ENCODE data around the gene ELP5.

Gene ELP5

DNA sequence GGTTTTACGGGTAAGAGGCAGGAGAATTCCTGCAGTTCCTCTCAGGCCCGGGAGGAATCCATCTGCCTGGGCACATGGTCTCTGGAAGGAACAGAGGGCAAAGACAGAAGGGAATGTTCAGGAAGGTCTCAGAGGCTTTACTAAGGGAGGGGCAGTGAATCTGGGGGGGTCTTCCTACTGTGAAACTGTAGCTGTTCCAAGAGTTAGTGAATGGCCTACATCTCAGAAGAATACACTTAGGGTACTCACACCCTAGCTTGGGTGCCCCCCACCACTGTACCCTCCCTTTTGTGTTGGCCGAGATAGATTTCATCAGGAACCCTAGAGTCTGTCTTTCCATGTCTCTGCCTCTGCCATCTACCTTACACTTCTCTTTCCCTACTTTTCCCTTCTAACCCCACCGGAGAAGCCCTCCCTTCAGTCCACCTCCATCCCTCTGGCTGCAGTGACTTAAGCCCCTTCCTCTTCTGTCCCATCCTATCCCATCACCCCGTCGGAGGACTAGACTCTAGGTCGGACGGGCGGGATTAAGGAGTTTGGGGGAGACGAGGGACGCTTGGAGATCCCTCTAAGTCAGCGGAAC lies 32.7 kb upstream of the ELP5 start:
- no peak for DNase-seq

GRCh38 chr17:7219812-7220592 lies 32.0 kb upstream of the ELP5 start, which contains the start of the genes ACADVL and DLG4:
Gene ACADVL, plus strand, starts transcription at chr17:7219938. Its CDS starts 47 bp downstream, at chr17:7219985.
Gene DLG4, minus strand, starts transcription at chr17:7219836.
- peak; percentile 80 for DNase-seq

GRCh38 chr17:7220593-7221277 lies 31.3 kb upstream of the ELP5 start:
- DNase-seq, result peak; percentile 50

DNA sequence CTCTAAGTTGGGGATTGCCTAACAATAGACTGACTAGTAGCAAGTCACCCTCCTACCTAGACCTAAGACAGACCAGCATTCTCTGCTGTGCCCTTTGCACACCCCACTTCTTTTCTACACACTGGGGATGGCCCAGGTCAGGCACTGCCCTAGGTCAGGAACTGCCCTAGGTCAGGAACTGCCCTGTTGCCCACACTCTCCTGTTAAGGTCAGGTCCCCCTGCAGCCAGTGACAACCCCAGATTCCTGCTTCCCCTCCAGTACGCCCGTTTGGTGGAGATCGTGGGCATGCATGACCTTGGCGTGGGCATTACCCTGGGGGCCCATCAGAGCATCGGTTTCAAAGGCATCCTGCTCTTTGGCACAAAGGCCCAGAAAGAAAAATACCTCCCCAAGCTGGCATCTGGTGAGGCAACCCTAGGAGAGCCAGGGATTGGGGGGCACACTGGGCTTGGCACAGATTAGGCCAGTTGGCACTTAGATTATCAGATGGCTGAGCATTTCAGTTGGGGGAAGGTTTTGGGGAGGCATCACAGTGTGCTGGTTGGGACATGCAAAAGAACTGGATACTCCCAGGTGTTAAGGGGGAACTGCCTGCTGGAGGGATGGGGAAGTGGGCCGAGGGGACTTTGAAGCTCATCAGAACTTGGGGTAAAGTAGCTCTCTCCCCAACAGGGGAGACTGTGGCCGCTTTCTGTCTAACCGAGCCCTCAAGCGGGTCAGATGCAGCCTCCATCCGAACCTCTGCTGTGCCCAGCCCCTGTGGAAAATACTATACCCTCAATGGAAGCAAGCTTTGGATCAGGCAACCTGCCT lies 30.5 kb upstream of the ELP5 start:
- no peak for DNase-seq

DNA sequence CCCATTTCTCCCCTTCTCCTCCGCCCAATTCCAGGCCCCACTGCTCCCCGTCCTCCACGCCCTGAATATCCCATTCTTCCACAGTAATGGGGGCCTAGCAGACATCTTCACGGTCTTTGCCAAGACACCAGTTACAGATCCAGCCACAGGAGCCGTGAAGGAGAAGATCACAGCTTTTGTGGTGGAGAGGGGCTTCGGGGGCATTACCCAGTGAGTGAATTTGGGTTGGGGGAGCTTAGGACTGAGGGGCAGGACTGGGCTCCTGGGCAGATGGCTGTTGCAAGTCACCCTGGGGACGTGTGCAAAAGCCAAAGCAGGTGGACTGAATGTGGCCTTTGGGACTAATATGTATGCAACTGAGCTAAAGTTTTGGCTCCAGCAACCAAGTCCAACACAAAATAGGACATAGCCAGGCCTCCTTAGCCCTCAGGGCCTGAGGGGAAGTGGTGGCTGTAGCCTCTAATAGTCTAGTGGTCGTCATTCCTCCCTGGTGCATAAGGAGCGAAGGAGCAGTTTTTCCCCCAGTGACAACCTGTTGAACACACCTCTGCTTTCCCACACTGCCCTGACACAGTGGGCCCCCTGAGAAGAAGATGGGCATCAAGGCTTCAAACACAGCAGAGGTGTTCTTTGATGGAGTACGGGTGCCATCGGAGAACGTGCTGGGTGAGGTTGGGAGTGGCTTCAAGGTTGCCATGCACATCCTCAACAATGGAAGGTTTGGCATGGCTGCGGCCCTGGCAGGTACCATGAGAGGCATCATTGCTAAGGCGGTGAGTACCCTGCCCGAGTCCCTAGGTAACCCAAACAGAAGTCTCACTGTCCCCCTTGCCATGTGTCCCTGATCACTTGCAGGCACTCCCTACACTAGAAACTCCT lies 29.7 kb upstream of the ELP5 start:
- no peak for DNase-seq

- DNase-seq, result no peak
Measured at GRCh38 chr17:7222972-7223292, 29.1 kb upstream of the ELP5 start.

GRCh38 chr17:7223375-7223774 lies 28.6 kb upstream of the ELP5 start:
- no peak for DNase-seq

DNA sequence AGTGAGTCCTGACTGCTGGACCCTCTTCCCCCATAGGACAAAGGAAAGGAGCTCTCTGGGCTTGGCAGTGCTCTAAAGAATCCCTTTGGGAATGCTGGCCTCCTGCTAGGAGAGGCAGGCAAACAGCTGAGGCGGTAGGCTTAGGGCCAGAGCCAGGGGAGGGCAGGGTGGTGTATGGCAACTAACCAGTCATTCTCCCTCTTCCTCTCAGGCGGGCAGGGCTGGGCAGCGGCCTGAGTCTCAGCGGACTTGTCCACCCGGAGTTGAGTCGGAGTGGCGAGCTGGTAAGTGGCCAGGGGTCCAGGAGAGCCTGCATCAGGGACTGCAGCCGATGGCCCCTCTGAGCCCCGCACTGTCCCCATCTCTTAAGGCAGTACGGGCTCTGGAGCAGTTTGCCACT lies 27.9 kb upstream of the ELP5 start:
- DNase-seq, result no peak

DNA sequence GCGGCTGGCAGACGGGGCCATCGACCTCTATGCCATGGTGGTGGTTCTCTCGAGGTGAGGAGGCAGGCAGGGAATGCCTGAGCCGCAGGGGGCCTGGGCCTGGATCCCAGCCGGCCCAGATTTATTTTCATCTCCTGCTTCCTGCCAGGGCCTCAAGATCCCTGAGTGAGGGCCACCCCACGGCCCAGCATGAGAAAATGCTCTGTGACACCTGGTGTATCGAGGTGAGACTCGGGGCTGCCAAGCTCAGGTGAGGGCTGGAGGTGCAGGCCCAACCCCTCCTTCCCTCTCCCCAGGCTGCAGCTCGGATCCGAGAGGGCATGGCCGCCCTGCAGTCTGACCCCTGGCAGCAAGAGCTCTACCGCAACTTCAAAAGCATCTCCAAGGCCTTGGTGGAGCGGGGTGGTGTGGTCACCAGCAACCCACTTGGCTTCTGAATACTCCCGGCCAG lies 27.3 kb upstream of the ELP5 start:
- DNase-seq, result no peak

DNA sequence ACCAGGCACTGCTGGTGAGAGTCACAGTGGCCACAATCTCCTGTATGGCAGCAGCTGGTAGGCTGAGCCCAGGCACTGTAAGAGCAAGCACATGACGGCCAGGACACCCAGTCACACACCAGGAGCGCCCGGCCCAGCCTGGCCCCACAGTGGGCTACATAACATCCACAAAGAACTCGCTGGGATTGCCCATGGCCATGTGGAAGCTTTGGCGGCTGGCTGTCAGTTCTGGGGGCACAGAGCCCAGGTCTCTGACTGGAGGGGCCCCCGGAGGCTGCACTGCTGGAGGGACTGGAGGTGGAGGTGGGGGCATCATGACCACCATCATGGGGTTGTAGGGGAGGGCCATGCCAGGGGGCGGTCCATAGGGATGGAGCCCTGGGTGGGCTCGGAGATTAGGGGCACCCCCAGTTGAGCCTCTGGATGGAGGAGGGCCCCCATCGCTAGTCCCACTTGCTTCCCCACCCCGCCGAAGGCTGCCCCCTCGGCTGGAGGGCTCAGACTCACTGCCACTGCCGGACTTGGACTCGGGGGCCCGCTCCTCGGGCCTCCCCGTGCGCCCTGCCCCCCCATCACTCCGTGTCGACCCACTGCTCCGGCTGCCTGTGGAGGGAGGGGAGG lies 26.2 kb upstream of the ELP5 start:
- no peak for DNase-seq

DNA sequence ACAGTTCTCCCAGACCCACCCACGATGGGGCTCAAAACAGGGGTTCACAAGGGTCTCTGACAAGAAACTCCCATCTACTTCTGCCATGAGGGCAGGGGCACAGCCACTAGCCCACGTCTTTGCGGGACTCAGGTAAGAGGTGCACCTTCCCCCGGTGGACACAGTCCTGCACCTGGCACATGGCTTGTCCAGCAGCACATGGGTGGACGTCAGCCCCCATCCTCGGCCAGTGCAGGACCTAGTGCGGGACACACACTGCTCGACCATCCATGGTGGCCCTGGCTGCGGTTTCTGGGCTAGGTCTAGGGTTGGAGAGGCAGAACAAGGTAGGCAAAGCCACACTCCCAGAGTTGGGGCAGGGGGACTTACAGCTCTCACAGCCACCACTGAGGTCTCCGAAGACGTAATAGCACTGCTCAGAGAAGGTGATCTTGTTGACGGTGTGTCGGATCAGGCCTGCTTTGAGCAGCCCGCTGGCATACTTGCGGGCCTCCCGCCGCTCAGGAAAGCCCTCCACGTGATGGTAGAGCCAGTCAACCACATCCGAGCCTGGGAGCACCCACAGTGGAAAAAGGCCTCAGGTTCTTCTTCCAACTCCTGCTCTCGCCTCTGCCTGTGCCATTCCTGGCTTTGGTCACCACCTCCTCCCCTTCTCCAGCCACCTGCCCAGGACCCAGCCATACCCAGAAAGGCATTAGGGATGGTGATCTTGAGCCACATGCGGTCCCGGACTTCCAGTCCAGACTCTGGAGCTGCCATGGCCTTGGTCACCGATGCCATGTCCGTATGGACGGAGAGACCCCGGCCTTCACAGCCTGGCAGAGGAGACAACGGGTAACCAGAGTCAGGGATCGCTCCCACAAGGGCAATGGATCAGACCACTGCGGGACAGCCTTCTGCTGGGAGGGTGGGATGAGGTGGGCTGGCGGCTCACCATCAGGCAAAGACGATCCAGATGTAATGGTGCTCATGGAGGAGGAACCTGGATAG lies 25.0 kb upstream of the ELP5 start:
- no peak for DNase-seq

- no peak for DNase-seq
Measured at GRCh38 chr17:7228920-7229319, 23.1 kb upstream of the ELP5 start.

- DNase-seq, result no peak
Measured at GRCh38 chr17:7229504-7229903, 22.5 kb upstream of the ELP5 start.

GRCh38 chr17:7232114-7232513 lies 19.9 kb upstream of the ELP5 start:
- no peak for DNase-seq

DNA sequence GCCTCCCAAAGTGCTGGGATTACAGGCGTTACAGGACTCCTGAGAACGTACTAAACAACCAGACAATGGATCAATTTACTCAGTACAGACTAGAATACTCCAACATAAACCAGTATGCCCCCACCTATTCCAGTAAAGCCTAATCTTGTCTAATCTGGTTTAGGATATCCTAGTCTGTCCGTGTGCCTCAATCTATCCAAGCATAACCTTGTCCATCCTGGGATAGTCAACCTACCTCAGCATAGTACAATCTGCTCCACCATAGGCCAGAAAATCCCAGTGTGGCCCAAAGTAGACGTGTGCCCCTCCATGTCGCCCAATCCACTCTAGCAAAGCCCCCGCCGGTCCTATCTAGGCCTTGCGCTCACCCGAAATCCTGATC lies 18.3 kb upstream of the ELP5 start:
- DNase-seq, result peak; percentile 44

DNA sequence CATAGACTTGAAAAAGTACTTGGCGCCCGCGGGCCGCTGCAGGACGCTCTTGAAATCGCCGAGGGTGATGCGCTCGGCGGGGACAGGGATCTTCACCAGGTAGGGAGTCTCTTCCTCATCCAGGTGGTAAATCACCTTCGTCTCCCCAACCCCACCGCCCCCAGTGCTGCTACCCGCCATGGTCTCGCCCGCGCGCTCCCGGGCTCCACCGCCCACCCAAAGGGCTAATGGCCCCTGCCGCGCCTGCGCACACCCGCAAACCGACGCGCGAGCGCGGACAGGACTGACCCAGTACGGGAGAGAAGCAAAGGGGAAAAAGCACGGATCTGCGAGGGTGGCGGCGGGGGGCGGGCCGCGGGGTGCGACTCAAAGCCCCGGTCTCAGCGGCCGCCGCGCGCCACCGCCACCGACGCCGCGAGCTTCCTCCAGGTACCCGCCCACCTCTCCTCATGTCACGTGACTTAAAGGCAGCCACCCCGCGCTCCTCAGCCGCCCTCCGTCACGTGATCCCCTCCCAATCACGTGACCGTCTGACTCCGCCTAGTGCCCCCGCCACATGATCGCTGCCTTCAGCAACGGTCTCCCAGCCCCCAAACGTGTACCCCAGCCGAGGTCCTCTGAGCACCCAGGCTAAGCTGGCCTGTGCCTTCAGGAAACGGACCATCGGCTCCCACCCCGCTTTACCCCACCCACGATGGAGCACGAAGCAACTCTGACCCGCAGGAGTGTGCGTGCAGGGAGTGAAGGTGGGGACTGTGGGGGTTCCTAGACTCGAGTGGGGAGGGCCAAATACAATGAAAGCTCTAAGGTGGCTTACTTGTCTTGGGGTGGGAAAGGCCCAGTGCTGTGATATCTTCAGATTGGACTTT lies 17.7 kb upstream of the ELP5 start, which contains the start of gene DVL2:
Gene DVL2, minus strand, starts transcription at position 435 of the 869 bp plus-strand sequence. Its CDS starts 255 bp downstream, at position 180.
- peak; percentile 86 for DNase-seq

DNA sequence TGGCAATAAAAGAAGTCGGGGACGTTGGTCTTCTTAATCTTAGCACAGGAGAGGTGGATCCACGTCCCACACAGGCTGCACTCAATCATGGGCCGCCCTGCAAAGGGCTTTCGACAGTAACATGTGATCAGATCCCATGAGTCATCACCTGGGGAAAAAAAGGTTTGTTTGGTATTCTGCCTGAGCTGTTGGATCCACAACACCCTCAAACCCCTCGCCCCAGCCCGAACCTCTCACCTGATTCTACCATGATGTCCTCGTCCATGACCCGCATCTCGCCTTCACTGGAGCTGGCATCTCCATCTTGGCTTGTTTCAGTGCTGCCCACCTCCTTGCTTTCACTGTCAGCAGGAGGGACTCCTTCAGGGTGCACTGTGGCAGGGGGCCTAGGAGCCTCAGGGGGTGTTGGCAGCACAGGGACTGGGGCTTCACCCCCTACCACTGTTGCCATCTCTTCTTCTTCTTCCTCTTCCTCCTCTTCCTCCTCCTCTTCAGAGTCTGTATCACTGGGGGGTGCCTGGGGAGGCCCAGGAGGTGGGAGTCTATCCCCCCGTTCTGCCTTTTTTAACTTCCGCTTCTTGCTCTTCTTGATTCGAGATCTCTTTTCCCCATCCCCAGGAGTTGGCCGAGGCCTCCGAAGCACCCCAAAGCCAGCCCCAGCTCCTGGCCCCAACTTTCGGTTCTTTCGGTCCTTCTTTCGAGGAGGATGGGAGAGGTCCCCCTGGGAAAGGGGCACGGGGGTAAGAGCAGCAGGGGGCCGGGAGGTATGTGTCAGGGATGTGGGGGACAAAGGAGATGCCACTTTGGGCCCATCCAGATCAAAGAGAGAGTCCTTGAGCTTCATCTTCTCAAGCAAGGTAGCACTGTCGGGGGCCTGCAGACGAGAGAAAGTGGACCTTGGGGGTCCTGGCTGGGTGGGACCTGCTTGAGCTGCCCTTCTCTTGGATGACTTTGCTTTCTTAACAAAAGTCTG lies 16.0 kb upstream of the ELP5 start:
- peak; percentile 20 for DNase-seq

DNA sequence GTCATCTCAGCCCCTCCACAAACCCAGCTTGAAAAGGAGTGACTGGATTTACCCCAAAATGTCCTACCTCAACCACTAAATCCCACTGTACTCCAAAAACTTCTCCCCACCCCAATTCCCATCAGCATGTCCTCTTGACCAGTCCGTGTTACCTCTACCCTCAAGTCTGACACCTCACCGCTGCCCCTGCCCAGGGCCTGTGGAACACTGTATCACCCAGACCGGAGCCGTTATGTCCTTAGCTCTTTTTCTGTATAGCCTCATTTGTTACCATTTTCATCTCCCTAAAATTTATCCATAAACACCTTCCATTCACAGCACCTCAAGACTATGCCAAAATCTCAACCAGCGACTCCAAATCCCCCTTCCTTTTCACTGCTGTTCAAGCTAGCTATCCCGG lies 15.2 kb upstream of the ELP5 start:
- no peak for DNase-seq
